Stimulated activated CD8-positive, alpha-beta memory T cell treated with anti-CD3 and anti-CD28 coated beads, Interleukin-15, amount 100 ng/mL, for 4 hours (primary cell): ENCODE measurements around the gene SVOP.

ENCODE experiments used
- DNase-seq, 2 donors: peaks; one replicate each; pipeline ENCODE4 v3.0.0-alpha.2; 2020; ENCODE audit warnings: low read depth in 2 of 2

The SVOP gene

GRCh38 chr12:108975024-108975593 lies 45.8 kb downstream of the SVOP start:
- no peak for DNase-seq

- no peak for DNase-seq
Measured at GRCh38 chr12:108973629-108974152, 47.2 kb downstream of the SVOP start.

GRCh38 chr12:108972358-108972757 lies 48.5 kb downstream of the SVOP start:
- DNase-seq: no peak

GRCh38 chr12:108969622-108970021 lies 51.2 kb downstream of the SVOP start:
- no peak for DNase-seq

GRCh38 chr12:108967869-108968540 lies 52.9 kb downstream of the SVOP start:
- no peak for DNase-seq

- no peak for DNase-seq
Measured at GRCh38 chr12:108966378-108967151, 54.3 kb downstream of the SVOP start.

GRCh38 chr12:108965886-108966285 lies 55.0 kb downstream of the SVOP start:
- no peak for DNase-seq

- DNase-seq: no peak
Measured at GRCh38 chr12:108964371-108965352, 56.2 kb downstream of the SVOP start.

- DNase-seq: no peak
Measured at GRCh38 chr12:108962256-108962655, 58.6 kb downstream of the SVOP start.

GRCh38 chr12:108959748-108960655 lies 60.9 kb downstream of the SVOP start:
- DNase-seq: no peak

GRCh38 chr12:108955225-108955835 lies 65.5 kb downstream of the SVOP start:
- DNase-seq: no peak

- DNase-seq: peak; percentile 17 to 32
Measured at GRCh38 chr12:108950991-108951739, 69.7 kb downstream of the SVOP start.

- no peak for DNase-seq
Measured at GRCh38 chr12:108949976-108950375, 70.9 kb downstream of the SVOP start.

GRCh38 chr12:108948367-108948766 lies 72.5 kb downstream of the SVOP start:
- DNase-seq: no peak

- DNase-seq: no peak
Measured at GRCh38 chr12:108947097-108947496, 73.8 kb downstream of the SVOP start.

GRCh38 chr12:108940138-108940537 lies 80.7 kb downstream of the SVOP start:
- DNase-seq: no peak

- DNase-seq: no peak
Measured at GRCh38 chr12:108939594-108939993, 81.3 kb downstream of the SVOP start.

GRCh38 chr12:108938247-108938924 lies 82.5 kb downstream of the SVOP start:
- DNase-seq: no peak
